COR-L47 (cell line): ENCODE results near the gene TSPY10.
"Not testable (repeated sequence)": the region's sequence is repeated elsewhere in the genome, so short reads cannot be mapped to it uniquely, and the experiment has no call there.

ENCODE experiments used
- DNase-seq: peaks from one replicate; lab custom pipeline; 2025; lab: John Stamatoyannopoulos, UW

Gene TSPY10, protein sequence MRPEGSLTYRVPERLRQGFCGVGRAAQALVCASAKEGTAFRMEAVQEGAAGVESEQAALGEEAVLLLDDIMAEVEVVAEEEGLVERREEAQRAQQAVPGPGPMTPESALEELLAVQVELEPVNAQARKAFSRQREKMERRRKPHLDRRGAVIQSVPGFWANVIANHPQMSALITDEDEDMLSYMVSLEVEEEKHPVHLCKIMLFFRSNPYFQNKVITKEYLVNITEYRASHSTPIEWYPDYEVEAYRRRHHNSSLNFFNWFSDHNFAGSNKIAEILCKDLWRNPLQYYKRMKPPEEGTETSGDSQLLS

DNA sequence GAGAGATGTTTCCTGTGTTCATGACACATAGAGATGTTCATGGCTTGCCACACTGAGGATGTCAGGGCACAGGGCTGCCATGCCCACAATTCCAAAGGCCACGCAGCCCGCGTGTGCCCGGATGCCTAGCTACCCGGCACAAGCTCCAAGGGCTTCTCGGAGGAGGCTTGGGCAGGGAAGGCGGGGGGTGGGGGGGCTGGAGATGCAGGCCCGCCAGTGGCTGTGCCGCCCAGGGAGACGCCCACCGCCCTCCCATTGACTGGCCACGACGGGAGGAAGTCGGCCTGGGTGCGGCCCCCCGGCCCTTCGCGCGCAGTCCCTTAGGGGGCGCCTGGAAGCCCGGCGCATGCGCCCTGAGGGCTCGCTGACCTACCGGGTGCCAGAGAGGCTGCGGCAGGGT, at the start of gene TSPY10:
Gene TSPY10 (plus strand): TSS at position 301 of the 400 bp plus-strand sequence. CDS start 46 bp downstream, at position 347.
- DNase-seq = not testable (repeated sequence)

DNA sequence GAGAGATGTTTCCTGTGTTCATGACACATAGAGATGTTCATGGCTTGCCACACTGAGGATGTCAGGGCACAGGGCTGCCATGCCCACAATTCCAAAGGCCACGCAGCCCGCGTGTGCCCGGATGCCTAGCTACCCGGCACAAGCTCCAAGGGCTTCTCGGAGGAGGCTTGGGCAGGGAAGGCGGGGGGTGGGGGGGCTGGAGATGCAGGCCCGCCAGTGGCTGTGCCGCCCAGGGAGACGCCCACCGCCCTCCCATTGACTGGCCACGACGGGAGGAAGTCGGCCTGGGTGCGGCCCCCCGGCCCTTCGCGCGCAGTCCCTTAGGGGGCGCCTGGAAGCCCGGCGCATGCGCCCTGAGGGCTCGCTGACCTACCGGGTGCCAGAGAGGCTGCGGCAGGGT, 40.7 kb upstream of the TSPY10 start, which contains the start of gene TSPY9:
Gene TSPY9 (plus strand): TSS at position 301 of the 400 bp plus-strand sequence. CDS start 46 bp downstream, at position 347.
- DNase-seq = not testable (repeated sequence)

DNA sequence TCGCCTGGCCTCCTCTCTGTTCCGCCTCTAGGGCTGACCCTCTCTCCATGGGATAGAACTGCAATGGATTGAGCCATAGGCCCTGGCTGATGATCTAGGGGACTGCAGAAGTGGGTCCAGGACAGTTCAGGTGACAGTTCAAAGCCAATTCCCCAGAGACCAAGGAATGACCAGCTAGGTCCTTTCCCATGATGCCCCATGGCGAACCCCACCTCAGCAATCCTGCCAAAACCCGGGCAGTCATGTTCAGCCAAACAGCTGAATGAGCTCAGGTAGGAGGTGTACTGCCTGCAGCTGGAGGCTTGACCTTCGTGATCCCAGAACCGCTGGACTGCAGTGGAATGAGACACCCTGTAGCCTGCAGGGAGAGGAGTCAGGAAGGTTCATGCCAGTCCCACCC, 23.3 kb upstream of the TSPY10 start:
- DNase-seq = not testable (repeated sequence)

DNA sequence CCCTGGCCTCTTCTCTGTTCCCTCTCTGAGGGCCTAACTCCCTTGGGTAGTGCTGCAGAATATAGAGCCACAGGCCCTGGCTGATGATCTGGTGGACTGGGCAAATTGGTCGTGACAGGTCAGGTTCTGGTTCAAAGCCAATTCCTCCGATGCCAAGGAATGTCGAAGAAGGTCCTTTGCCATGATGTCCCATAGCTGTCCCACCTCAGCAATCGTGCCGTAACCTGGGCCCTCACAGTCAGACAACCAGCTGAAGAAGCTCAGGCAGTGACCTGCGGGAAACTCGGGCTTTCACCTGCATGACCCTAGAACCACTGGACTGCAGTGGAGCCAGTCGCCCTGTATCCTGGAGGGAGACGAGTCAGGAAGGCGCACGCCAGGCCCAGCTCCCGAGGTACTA, 11.4 kb upstream of the TSPY10 start:
- DNase-seq = not testable (repeated sequence)
